ENCODE data around the gene HOXC6. TPM values are rescaled to one million over a fixed set of nuclear protein-coding genes. Genes with fewer than 3 reads are reported as not detected.

The HOXC6 gene
- total and polyA plus RNA-seq, 10 of the 15 experiments (the other 5 are each of a cell fraction or from before 2014, with no cell fraction given) = 0.02 to 0.55 (median 0.45) TPM; not detected in 4

DNA sequence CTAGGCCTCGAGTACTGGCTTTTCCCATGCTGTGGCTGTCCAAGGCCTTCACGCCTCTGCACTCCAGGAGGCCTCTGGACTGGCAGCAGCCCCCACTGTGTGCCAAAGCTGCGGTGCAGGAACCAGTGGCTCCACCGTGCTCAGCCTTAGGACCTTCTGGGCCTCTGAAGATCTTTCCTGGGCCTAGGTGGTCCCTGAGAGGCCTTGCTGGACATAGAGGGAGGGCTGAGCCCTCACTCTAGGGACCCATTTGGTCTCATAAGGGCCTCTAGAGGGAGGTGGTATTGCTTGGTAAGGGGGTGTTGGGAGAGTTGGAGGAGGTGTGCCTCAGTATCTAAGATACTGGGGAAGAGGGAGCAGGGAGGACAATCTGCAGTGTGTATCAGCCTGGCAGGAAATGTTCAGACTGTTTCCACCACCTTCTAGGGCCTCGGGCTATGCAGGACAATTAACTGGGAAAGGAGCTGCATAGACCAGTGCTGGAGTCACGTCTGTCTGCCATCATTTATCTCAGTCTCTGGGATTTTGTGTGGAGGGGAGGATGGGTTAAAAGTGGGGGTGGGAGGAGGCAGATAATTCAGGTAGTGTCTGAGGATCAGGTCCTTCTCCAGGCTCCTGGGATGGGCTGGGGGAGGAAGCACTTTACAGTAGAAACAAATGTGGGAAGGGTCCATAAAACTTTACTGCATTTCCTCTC lies 7.5 kb downstream of the HOXC6 start:
- no peak overlapping the region for H3K9ac ChIP-seq (ENCODE audit: control insufficient read depth, insufficient read depth, low read length)
- no peaks in the 10 kb centered on the region for H3K36me3 ChIP-seq (ENCODE audit: control insufficient read depth in 2 of 2, insufficient read depth in 2 of 2, low read length in 1 of 2)
- no TSS peak for BruUV-seq (replicated peaks)
- H3K4me3 ChIP-seq = no peak overlapping the region
- no peaks in the 10 kb centered on the region; the same call in 2 of the 3 replicates for H3K9me3 ChIP-seq (replicated peaks; ENCODE audit: control insufficient read depth, insufficient read depth, low read length)
- ATAC-seq = no peak
- no peak overlapping the region for H2AFZ ChIP-seq (ENCODE audit: control insufficient read depth, low read depth, low read length)
- H3K79me2 ChIP-seq (ENCODE audit: control insufficient read depth, insufficient read depth, low read length) = no peaks in the 10 kb centered on the region
- H3K4me1 ChIP-seq (ENCODE audit: control insufficient read depth, insufficient read depth, low read length) = peaks cover 9% of the 10 kb centered on the region; the same call in 1 of the 2 replicates
- ChIA-PET POLR2A (interaction anchor here (1.0 to 1.5 kb wide), 3 partner anchors 14 to 18 kb away, joined by 3 read pairs; no protein-coding TSS in a partner anchor), RAD21 (ENCODE audit: unreplicated experiment) (interaction anchor here (0.9 to 12.6 kb wide), 3 partner anchors 13 to 155 kb away, joined by 3 to 222 read pairs (median 3); partner anchors contain the start of gene SMUG1), SMC1A (ENCODE audit: uncharacterized antibody, unreplicated experiment) (interaction anchor here (0.6 to 5.5 kb wide), 6 partner anchors 13 to 166 kb away, joined by 3 to 126 read pairs (median 4); partner anchors contain the start of gene SMUG1), CTCF (interaction anchor here (0.7 to 7.9 kb wide), 8 partner anchors 9 to 179 kb away, joined by 3 to 86 read pairs (median 8); partner anchors contain the start of genes HOXC4 and SMUG1)
- in situ Hi-C loops (cut with MboI) (no loop called here), intact Hi-C loops (cut with micrococcal nuclease; ENCODE audit: unreplicated experiment) (no loop called here)
- no peaks in the 10 kb centered on the region for H4K20me1 ChIP-seq (ENCODE audit: control insufficient read depth, insufficient read depth)
- 60% methylated on average over 6 of the region's 6 CpGs for WGBS (ENCODE audit: insufficient coverage, insufficient replicate concordance, low lambda C conversion rate, missing lambda C conversion rate)
- H3K4me2 ChIP-seq (ENCODE audit: control insufficient read depth, insufficient read depth) = no peak overlapping the region
- TF ChIP-seq KLF5 (IDR thresholded peaks at IDR 0.05; ENCODE audit: partially characterized antibody) (no peak), ESRRA (IDR thresholded peaks at IDR 0.05; ENCODE audit: low read length) (no peak), IRF5 (IDR thresholded peaks at IDR 0.05; ENCODE audit: borderline replicate concordance) (no peak), NR2C2 (IDR thresholded peaks at IDR 0.05; ENCODE audit: borderline replicate concordance, control insufficient read depth, insufficient read length, low read depth) (no peak), TCF7 (IDR thresholded peaks at IDR 0.05; ENCODE audit: borderline replicate concordance) (no peak), YBX1 (IDR thresholded peaks at IDR 0.05) (no peak), RCOR1 (conservative IDR thresholded peaks at IDR 0.05; ENCODE audit: low read depth, low read length) (no peak), KDM1A (IDR thresholded peaks at IDR 0.05; ENCODE audit: borderline replicate concordance) (no peak), POLR2AphosphoS5 (IDR thresholded peaks at IDR 0.05; ENCODE audit: low read length) (no peak), LARP7 (IDR thresholded peaks at IDR 0.05) (no peak), SUPT20H (IDR thresholded peaks at IDR 0.05; ENCODE audit: borderline replicate concordance, control insufficient read depth, low read depth, low read length) (no peak), HDAC2 (IDR thresholded peaks at IDR 0.05) (no peak), POLR2AphosphoS2 (IDR thresholded peaks at IDR 0.05; ENCODE audit: low read depth, low read length) (no peak), HCFC1 (IDR thresholded peaks at IDR 0.05; ENCODE audit: low read length) (no peak), KAT2A (conservative IDR thresholded peaks at IDR 0.05; ENCODE audit: control insufficient read depth, low read depth, low read length) (no peak)
- TF ChIP-seq, protein P1, sequence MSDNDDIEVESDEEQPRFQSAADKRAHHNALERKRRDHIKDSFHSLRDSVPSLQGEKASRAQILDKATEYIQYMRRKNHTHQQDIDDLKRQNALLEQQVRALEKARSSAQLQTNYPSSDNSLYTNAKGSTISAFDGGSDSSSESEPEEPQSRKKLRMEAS (IDR thresholded peaks at IDR 0.05; ENCODE audit: low read depth, low read length) = no peak
- TF ChIP-seq, protein P2, sequence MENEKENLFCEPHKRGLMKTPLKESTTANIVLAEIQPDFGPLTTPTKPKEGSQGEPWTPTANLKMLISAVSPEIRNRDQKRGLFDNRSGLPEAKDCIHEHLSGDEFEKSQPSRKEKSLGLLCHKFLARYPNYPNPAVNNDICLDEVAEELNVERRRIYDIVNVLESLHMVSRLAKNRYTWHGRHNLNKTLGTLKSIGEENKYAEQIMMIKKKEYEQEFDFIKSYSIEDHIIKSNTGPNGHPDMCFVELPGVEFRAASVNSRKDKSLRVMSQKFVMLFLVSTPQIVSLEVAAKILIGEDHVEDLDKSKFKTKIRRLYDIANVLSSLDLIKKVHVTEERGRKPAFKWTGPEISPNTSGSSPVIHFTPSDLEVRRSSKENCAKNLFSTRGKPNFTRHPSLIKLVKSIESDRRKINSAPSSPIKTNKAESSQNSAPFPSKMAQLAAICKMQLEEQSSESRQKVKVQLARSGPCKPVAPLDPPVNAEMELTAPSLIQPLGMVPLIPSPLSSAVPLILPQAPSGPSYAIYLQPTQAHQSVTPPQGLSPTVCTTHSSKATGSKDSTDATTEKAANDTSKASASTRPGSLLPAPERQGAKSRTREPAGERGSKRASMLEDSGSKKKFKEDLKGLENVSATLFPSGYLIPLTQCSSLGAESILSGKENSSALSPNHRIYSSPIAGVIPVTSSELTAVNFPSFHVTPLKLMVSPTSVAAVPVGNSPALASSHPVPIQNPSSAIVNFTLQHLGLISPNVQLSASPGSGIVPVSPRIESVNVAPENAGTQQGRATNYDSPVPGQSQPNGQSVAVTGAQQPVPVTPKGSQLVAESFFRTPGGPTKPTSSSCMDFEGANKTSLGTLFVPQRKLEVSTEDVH (IDR thresholded peaks at IDR 0.05; ENCODE audit: low read depth, partially characterized antibody) = no peak
- no peak for FAIRE-seq
- H3K27ac ChIP-seq (ENCODE audit: control insufficient read depth, insufficient read depth) = no peak overlapping the region
- H3K27me3 ChIP-seq (replicated peaks in 1 of 2; ENCODE audit: control insufficient read depth in 2 of 2, insufficient read depth in 2 of 2, low read length in 1 of 2) = peaks cover 3 to 25% of the 10 kb centered on the region in 2 experiments
- no peak for DNase-seq (ENCODE audit: low read depth, low spot score)

All from GM12878 (cell line).